ENCODE measurements around the gene RBM4B. TPM values are rescaled to one million over a fixed set of nuclear protein-coding genes. Genes with fewer than 3 reads are reported as not detected.

Gene RBM4B
- total and polyA plus RNA-seq, 4 experiments from 2014 or later: 6.3 to 26.9 (median 21.0) TPM

Other genes starting within 250 kb of the RBM4B start
- 10 to 100 TPM; 22.0 to 27.9 TPM for gene MRPL11, start 239.0 kb downstream of the RBM4B start, total RNA-seq
- gene MRPL11, start 239.0 kb downstream of the RBM4B start, polyA plus RNA-seq: 10 to 100 TPM; 76.9 to 78.1 TPM
- gene PELI3, start 211.0 kb downstream of the RBM4B start, total RNA-seq: 10 to 100 TPM; 25.3 to 25.9 TPM
- gene PELI3, start 211.0 kb downstream of the RBM4B start, polyA plus RNA-seq: 1 to 10 TPM; 4.0 to 6.8 TPM
- 10 to 100 TPM; 21.0 to 24.0 TPM for gene DPP3, start 197.5 kb downstream of the RBM4B start, total RNA-seq
- gene DPP3, start 197.5 kb downstream of the RBM4B start, polyA plus RNA-seq: 10 to 100 TPM; 27.8 to 31.0 TPM
- gene BBS1, start 167.3 kb downstream of the RBM4B start, total RNA-seq: 10 to 100 TPM; 37.3 to 41.3 TPM
- gene BBS1, start 167.3 kb downstream of the RBM4B start, polyA plus RNA-seq: 10 to 100 TPM in 1 of 2 donors, 1 to 10 TPM in 1; 8.9 to 15.5 TPM
- gene ZDHHC24, start 131.8 kb downstream of the RBM4B start, total RNA-seq: 10 to 100 TPM; 24.5 to 27.2 TPM
- 10 to 100 TPM; 12.2 to 15.1 TPM for gene ZDHHC24, start 131.8 kb downstream of the RBM4B start, polyA plus RNA-seq
- gene ACTN3, start 131.0 kb downstream of the RBM4B start, total RNA-seq: under 1 TPM; 0.17 to 0.20 TPM
- gene ACTN3, start 131.0 kb downstream of the RBM4B start, polyA plus RNA-seq: not detected
- 10 to 100 TPM; 28.1 to 31.7 TPM for gene CTSF, start 109.3 kb downstream of the RBM4B start, total RNA-seq
- 10 to 100 TPM; 13.3 to 18.5 TPM for gene CTSF, start 109.3 kb downstream of the RBM4B start, polyA plus RNA-seq
- not detected for gene CCDC87, start 84.8 kb downstream of the RBM4B start, total RNA-seq
- under 1 TPM in 1 of 2 donors, not detected in 1; 0.34 TPM for gene CCDC87, start 84.8 kb downstream of the RBM4B start, polyA plus RNA-seq
- 10 to 100 TPM; 61.0 to 61.5 TPM for gene CCS, start 84.7 kb downstream of the RBM4B start, total RNA-seq
- gene CCS, start 84.7 kb downstream of the RBM4B start, polyA plus RNA-seq: 10 to 100 TPM; 36.1 to 38.7 TPM
- gene RBM14, start 61.3 kb downstream of the RBM4B start, total RNA-seq: 100 to 1,000 TPM; 158 to 196 TPM
- gene RBM14, start 61.3 kb downstream of the RBM4B start, polyA plus RNA-seq: 10 to 100 TPM; 66.2 to 78.2 TPM
- 100 to 1,000 TPM; 183 to 189 TPM for gene RBM4, start 39.2 kb downstream of the RBM4B start, total RNA-seq
- 100 to 1,000 TPM; 213 to 231 TPM for gene RBM4, start 39.2 kb downstream of the RBM4B start, polyA plus RNA-seq
- not detected for gene SPTBN2, start 51.3 kb upstream of the RBM4B start, total RNA-seq
- not detected for gene SPTBN2, start 51.3 kb upstream of the RBM4B start, polyA plus RNA-seq
- gene RCE1, start 165.6 kb upstream of the RBM4B start, total RNA-seq: 10 to 100 TPM; 30.0 to 34.5 TPM
- 10 to 100 TPM; 23.3 to 31.3 TPM for gene RCE1, start 165.6 kb upstream of the RBM4B start, polyA plus RNA-seq
- 1 to 10 TPM; 5.1 to 5.3 TPM for gene LRFN4, start 179.2 kb upstream of the RBM4B start, total RNA-seq
- gene LRFN4, start 179.2 kb upstream of the RBM4B start, polyA plus RNA-seq: 1 to 10 TPM in 1 of 2 donors, under 1 TPM in 1; 0.42 to 2.9 TPM

All from CD4-positive, alpha-beta memory T cell (primary cell).